GM19238 (cell line): ENCODE measurements around the gene GGCT.

ENCODE experiments used
- DNase-seq: peaks from one replicate; pipeline ENCODE4 v3.0.0; 2011; ENCODE audit warnings: low spot score; ENCODE audit not compliant: insufficient read length

Gene GGCT

GRCh38 chr7:30464231-30464671, 40.4 kb downstream of the GGCT start:
- no peak for DNase-seq

GRCh38 chr7:30463405-30464145, 41.1 kb downstream of the GGCT start:
- DNase-seq = peak; percentile 49

- no peak for DNase-seq
These were observed 42.5 kb downstream of the GGCT start for GRCh38 chr7:30462179-30462578.

GRCh38 chr7:30460246-30460633, 44.4 kb downstream of the GGCT start:
- no peak for DNase-seq

GRCh38 chr7:30459591-30460245, 44.9 kb downstream of the GGCT start:
- no peak for DNase-seq

GRCh38 chr7:30458311-30458710, 46.3 kb downstream of the GGCT start:
- no peak for DNase-seq

GRCh38 chr7:30453921-30454320, 50.7 kb downstream of the GGCT start:
- DNase-seq = no peak

GRCh38 chr7:30453016-30453415, 51.6 kb downstream of the GGCT start:
- no peak for DNase-seq

GRCh38 chr7:30452280-30452930, 52.2 kb downstream of the GGCT start:
- no peak for DNase-seq

GRCh38 chr7:30451539-30452279, 52.9 kb downstream of the GGCT start:
- DNase-seq = no peak

GRCh38 chr7:30450983-30451497, 53.6 kb downstream of the GGCT start:
- DNase-seq = no peak

- no peak for DNase-seq
These were observed 54.2 kb downstream of the GGCT start for GRCh38 chr7:30450240-30450982.

GRCh38 chr7:30448461-30449189, 56.0 kb downstream of the GGCT start:
- no peak for DNase-seq

- DNase-seq = no peak
These were observed 57.2 kb downstream of the GGCT start for GRCh38 chr7:30447466-30447865.
